Measurements from ENCODE around the gene SCYL2.

DNA sequence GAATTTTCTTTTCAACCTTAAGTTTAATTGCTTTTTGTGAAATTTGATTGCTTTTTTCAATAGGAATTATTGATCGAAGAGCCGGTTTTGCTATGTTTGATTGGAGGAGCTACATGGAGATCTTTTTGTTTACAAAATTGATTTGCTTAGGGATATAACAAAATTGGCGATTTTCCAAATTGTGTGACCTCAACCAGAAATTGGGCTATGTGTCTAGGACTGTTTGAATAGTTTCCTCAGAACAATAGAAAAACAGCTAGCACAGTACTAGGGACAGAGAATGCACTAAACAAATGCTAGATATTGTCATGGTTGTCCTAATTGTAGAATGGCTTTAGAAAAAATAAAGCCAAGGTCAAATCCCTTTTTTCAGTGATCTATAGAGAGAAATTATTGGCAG, 92.3 kb downstream of the SCYL2 start:
- TF ChIP-seq, protein P1, sequence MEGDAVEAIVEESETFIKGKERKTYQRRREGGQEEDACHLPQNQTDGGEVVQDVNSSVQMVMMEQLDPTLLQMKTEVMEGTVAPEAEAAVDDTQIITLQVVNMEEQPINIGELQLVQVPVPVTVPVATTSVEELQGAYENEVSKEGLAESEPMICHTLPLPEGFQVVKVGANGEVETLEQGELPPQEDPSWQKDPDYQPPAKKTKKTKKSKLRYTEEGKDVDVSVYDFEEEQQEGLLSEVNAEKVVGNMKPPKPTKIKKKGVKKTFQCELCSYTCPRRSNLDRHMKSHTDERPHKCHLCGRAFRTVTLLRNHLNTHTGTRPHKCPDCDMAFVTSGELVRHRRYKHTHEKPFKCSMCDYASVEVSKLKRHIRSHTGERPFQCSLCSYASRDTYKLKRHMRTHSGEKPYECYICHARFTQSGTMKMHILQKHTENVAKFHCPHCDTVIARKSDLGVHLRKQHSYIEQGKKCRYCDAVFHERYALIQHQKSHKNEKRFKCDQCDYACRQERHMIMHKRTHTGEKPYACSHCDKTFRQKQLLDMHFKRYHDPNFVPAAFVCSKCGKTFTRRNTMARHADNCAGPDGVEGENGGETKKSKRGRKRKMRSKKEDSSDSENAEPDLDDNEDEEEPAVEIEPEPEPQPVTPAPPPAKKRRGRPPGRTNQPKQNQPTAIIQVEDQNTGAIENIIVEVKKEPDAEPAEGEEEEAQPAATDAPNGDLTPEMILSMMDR (IDR thresholded peaks at IDR 0.05), result no peak
- TF ChIP-seq POLR2A (IDR thresholded peaks at IDR 0.05), result no peak
